RWPE1 (cell line): Measurements from ENCODE around the gene STOM.
"Not testable (repeated sequence)": the region's sequence is repeated elsewhere in the genome, so short reads cannot be mapped to it uniquely, and the experiment has no call there.

Source experiments
- CTCF ChIA-PET: fragments of 350-600 bp; sonication (Branson Sonifier 250); formaldehyde crosslinking; extraction: SDS; loops from one replicate; lab custom pipeline; 2021; lab: Yijun Ruan, JAX
- POLR2A ChIA-PET: fragments of 400-600 bp; formaldehyde crosslinking; extraction: SDS; loops from one replicate; lab custom pipeline; 2020; ENCODE audit warnings: antibody characterized with exemption; ENCODE audit not compliant: low non-redundant PET; lab: Yijun Ruan, JAX
- DNase-seq: peaks from one replicate; pipeline ENCODE4 v3.0.0; 2012; ENCODE audit warnings: low spot score
- H3K27ac ChIP-seq: fragments of 450-650 bp; 2 replicates; pipeline ENCODE4 v1.5.1; 2017
- CTCF ChIP-seq: fragments of 450-650 bp; conservative IDR thresholded peaks from 2 replicates; pipeline ENCODE4 v1.5.1; 2017; ENCODE audit warnings: low read depth, mild to moderate bottlenecking

Gene STOM

GRCh38 chr9:121292801-121293241 is 77.2 kb downstream of the STOM start:
- CTCF ChIA-PET = no interaction called here
- TF ChIP-seq CTCF = no peak
- no peak for DNase-seq
- no peak overlapping the region for H3K27ac ChIP-seq
- POLR2A ChIA-PET = no interaction called here

- POLR2A ChIA-PET = no interaction called here
- no peak for DNase-seq
- TF ChIP-seq CTCF = no peak
- CTCF ChIA-PET = interaction anchor here (0.9 kb wide), 1 partner anchor 13 kb away, joined by 3 read pairs; no protein-coding TSS in a partner anchor
- H3K27ac ChIP-seq = no peak overlapping the region
Measured at GRCh38 chr9:121292051-121292450, 78.0 kb downstream of the STOM start.

GRCh38 chr9:121291536-121291935 is 78.5 kb downstream of the STOM start:
- CTCF ChIA-PET = interaction anchor here (0.7 to 0.9 kb wide), 2 partner anchors 12 to 13 kb away, joined by 3 to 4 read pairs; no protein-coding TSS in a partner anchor
- H3K27ac ChIP-seq, POLR2A ChIA-PET, DNase-seq: not testable (repeated sequence)

- ChIA-PET CTCF (interaction anchor here (0.6 to 2.6 kb wide), 4 partner anchors 8 to 77 kb away, joined by 3 to 8 read pairs (median 4); no protein-coding TSS in a partner anchor), POLR2A (interaction anchor here (0.7 kb wide), 1 partner anchor 347 kb away, joined by 3 read pairs; no protein-coding TSS in a partner anchor)
- TF ChIP-seq CTCF = no peak
- no peak for DNase-seq
- peak overlapping the region; percentile 99 for H3K27ac ChIP-seq
Measured at GRCh38 chr9:121289772-121290370, 80.2 kb downstream of the STOM start.

- ChIA-PET POLR2A (interaction anchor here (0.7 kb wide), 1 partner anchor 346 kb away, joined by 3 read pairs; no protein-coding TSS in a partner anchor), CTCF (interaction anchor here (0.6 to 2.6 kb wide), 4 partner anchors 8 to 76 kb away, joined by 3 to 8 read pairs (median 4); no protein-coding TSS in a partner anchor)
- H3K27ac ChIP-seq = peak overlapping the region; percentile 99
- TF ChIP-seq CTCF = no peak
- DNase-seq = no peak
Measured at GRCh38 chr9:121289026-121289771, 80.9 kb downstream of the STOM start.
